Activated CD4-positive, alpha-beta T cell treated with anti-CD3 and anti-CD28 coated beads, Interleukin-2, amount 50 U/mL, for 16 hours (primary cell): ENCODE data around the gene PTTG1.
"Not testable (repeated sequence)": the region's sequence is repeated elsewhere in the genome, so short reads cannot be mapped to it uniquely, and the experiment has no call there.

Source experiments
- DNase-seq: peaks from one replicate; pipeline ENCODE4 v3.0.0-alpha.2; 2020

PTTG1 gene

GRCh38 chr5:160427607-160428006, 6.0 kb downstream of the PTTG1 start:
- no peak for DNase-seq

GRCh38 chr5:160432196-160432595, 10.5 kb downstream of the PTTG1 start:
- no peak for DNase-seq

GRCh38 chr5:160432787-160433186, 11.1 kb downstream of the PTTG1 start:
- no peak for DNase-seq

- no peak for DNase-seq
Observed at GRCh38 chr5:160434022-160434531, 12.4 kb downstream of the PTTG1 start.

- DNase-seq = no peak
Observed at GRCh38 chr5:160435532-160435931, 13.9 kb downstream of the PTTG1 start.

- DNase-seq = no peak
Observed at GRCh38 chr5:160436017-160436416, 14.4 kb downstream of the PTTG1 start.

GRCh38 chr5:160436661-160437060, 15.0 kb downstream of the PTTG1 start:
- DNase-seq = not testable (repeated sequence)

- DNase-seq = no peak
Observed at GRCh38 chr5:160437271-160437670, 15.6 kb downstream of the PTTG1 start.

GRCh38 chr5:160438316-160439204, 16.9 kb downstream of the PTTG1 start:
- peak; percentile 84 for DNase-seq

- peak; percentile 91 for DNase-seq
Observed at GRCh38 chr5:160439205-160439600, 17.5 kb downstream of the PTTG1 start.

- no peak for DNase-seq
Observed at GRCh38 chr5:160441311-160441781, 19.7 kb downstream of the PTTG1 start.

GRCh38 chr5:160442824-160443431, 21.3 kb downstream of the PTTG1 start:
- DNase-seq = no peak

GRCh38 chr5:160444407-160444806, 22.8 kb downstream of the PTTG1 start:
- DNase-seq = no peak

GRCh38 chr5:160445132-160445531, 23.5 kb downstream of the PTTG1 start:
- no peak for DNase-seq

- DNase-seq = no peak
Observed at GRCh38 chr5:160445751-160446150, 24.1 kb downstream of the PTTG1 start.

GRCh38 chr5:160448886-160449285, 27.2 kb downstream of the PTTG1 start:
- DNase-seq = no peak

GRCh38 chr5:160449458-160449857, 27.8 kb downstream of the PTTG1 start:
- no peak for DNase-seq

GRCh38 chr5:160450164-160450932, 28.7 kb downstream of the PTTG1 start:
- no peak for DNase-seq

- DNase-seq = no peak
Observed at GRCh38 chr5:160451281-160451680, 29.6 kb downstream of the PTTG1 start.

- DNase-seq = no peak
Observed at GRCh38 chr5:160452036-160452435, 30.4 kb downstream of the PTTG1 start.

GRCh38 chr5:160452795-160453194, 31.1 kb downstream of the PTTG1 start:
- DNase-seq = no peak

- no peak for DNase-seq
Observed at GRCh38 chr5:160453751-160454150, 32.1 kb downstream of the PTTG1 start.

GRCh38 chr5:160455600-160455999, 33.9 kb downstream of the PTTG1 start:
- no peak for DNase-seq
